ENCODE measurements around the gene OTOGL.

The OTOGL gene

GRCh38 chr12:80233926-80234325 lies 134.6 kb downstream of the OTOGL start:
- no peak for DNase-seq
- Histone ChIP-seq H3K9ac (ENCODE audit: low read length) (no peak overlapping the region), H3K9me2 (replicated peaks; ENCODE audit: insufficient read depth, low read length) (no peaks in the 10 kb centered on the region), H3K4me2 (ENCODE audit: low read depth, low read length) (no peak overlapping the region), H3K79me2 (ENCODE audit: low read length) (no peaks in the 10 kb centered on the region), H4K20me1 (ENCODE audit: insufficient read depth, low read length) (no peaks in the 10 kb centered on the region), H3K36me3 (replicated peaks; ENCODE audit: insufficient read depth, low read length) (no peaks in the 10 kb centered on the region), H3F3A (ENCODE audit: insufficient read depth, low read length) (no peaks in the 10 kb centered on the region), H3K27ac (ENCODE audit: low read length) (no peak overlapping the region), H2AFZ (ENCODE audit: low read length) (no peak overlapping the region), H3K9me3 (replicated peaks; ENCODE audit: insufficient read depth, low read length) (no peaks in the 10 kb centered on the region), H3K27me3 (replicated peaks; ENCODE audit: insufficient read depth, low read length) (no peaks in the 10 kb centered on the region), H3K4me1 (ENCODE audit: low read length) (peaks cover 14% of the 10 kb centered on the region), H3K4me3 (ENCODE audit: low read length) (no peak overlapping the region)
- TF ChIP-seq EZH2 (optimal IDR thresholded peaks at IDR 0.05; ENCODE audit: low read depth, low read length) = no peak
- no peak for TF ChIP-seq EZH2phosphoT487 (IDR thresholded peaks at IDR 0.05; ENCODE audit: low read length)
- TF ChIP-seq CTCF (IDR thresholded peaks at IDR 0.05; ENCODE audit: low read length) = no peak

GRCh38 chr12:80234667-80235066 lies 135.3 kb downstream of the OTOGL start:
- H3K9me3 ChIP-seq (replicated peaks; ENCODE audit: insufficient read depth, low read length) = no peaks in the 10 kb centered on the region
- TF ChIP-seq CTCF (IDR thresholded peaks at IDR 0.05; ENCODE audit: low read length) (no peak), EZH2 (optimal IDR thresholded peaks at IDR 0.05; ENCODE audit: low read depth, low read length) (no peak), EZH2phosphoT487 (IDR thresholded peaks at IDR 0.05; ENCODE audit: low read length) (no peak)
- H3K9ac ChIP-seq (ENCODE audit: low read length) = no peak overlapping the region
- H3K4me2 ChIP-seq (ENCODE audit: low read depth, low read length) = no peak overlapping the region
- H3K9me2 ChIP-seq (replicated peaks; ENCODE audit: insufficient read depth, low read length) = no peaks in the 10 kb centered on the region
- H3K27me3 ChIP-seq (replicated peaks; ENCODE audit: insufficient read depth, low read length) = no peaks in the 10 kb centered on the region
- DNase-seq = no peak
- no peak overlapping the region for H3K4me3 ChIP-seq (ENCODE audit: low read length)
- H4K20me1 ChIP-seq (ENCODE audit: insufficient read depth, low read length) = no peaks in the 10 kb centered on the region
- H2AFZ ChIP-seq (ENCODE audit: low read length) = no peak overlapping the region
- peaks cover 11% of the 10 kb centered on the region for H3K4me1 ChIP-seq (ENCODE audit: low read length)
- H3K36me3 ChIP-seq (replicated peaks; ENCODE audit: insufficient read depth, low read length) = no peaks in the 10 kb centered on the region
- no peaks in the 10 kb centered on the region for H3K79me2 ChIP-seq (ENCODE audit: low read length)
- H3F3A ChIP-seq (ENCODE audit: insufficient read depth, low read length) = no peaks in the 10 kb centered on the region
- no peak overlapping the region for H3K27ac ChIP-seq (ENCODE audit: low read length)

GRCh38 chr12:80235944-80236343 lies 136.6 kb downstream of the OTOGL start:
- Histone ChIP-seq H3K36me3 (replicated peaks; ENCODE audit: insufficient read depth, low read length) (no peaks in the 10 kb centered on the region), H3K9ac (ENCODE audit: low read length) (no peak overlapping the region), H3K27me3 (replicated peaks; ENCODE audit: insufficient read depth, low read length) (no peaks in the 10 kb centered on the region), H3K4me1 (ENCODE audit: low read length) (no peaks in the 10 kb centered on the region), H2AFZ (ENCODE audit: low read length) (no peak overlapping the region), H3K4me2 (ENCODE audit: low read depth, low read length) (no peak overlapping the region), H3K27ac (ENCODE audit: low read length) (no peak overlapping the region), H3K79me2 (ENCODE audit: low read length) (no peaks in the 10 kb centered on the region), H3K9me2 (replicated peaks; ENCODE audit: insufficient read depth, low read length) (no peaks in the 10 kb centered on the region), H3F3A (ENCODE audit: insufficient read depth, low read length) (no peaks in the 10 kb centered on the region), H4K20me1 (ENCODE audit: insufficient read depth, low read length) (no peaks in the 10 kb centered on the region), H3K9me3 (replicated peaks; ENCODE audit: insufficient read depth, low read length) (no peaks in the 10 kb centered on the region), H3K4me3 (ENCODE audit: low read length) (no peak overlapping the region)
- DNase-seq = no peak
- no peak for TF ChIP-seq EZH2 (optimal IDR thresholded peaks at IDR 0.05; ENCODE audit: low read depth, low read length)
- TF ChIP-seq CTCF (IDR thresholded peaks at IDR 0.05; ENCODE audit: low read length) = no peak
- TF ChIP-seq EZH2phosphoT487 (IDR thresholded peaks at IDR 0.05; ENCODE audit: low read length) = no peak

Measured in MM.1S (cell line).